ENCODE results near the gene OLFM2. TPM values are rescaled to one million over a fixed set of nuclear protein-coding genes. Genes with fewer than 3 reads are reported as not detected.

Gene OLFM2
- total RNA-seq, 1 experiment from 2014 or later = 75.6 TPM

DNA sequence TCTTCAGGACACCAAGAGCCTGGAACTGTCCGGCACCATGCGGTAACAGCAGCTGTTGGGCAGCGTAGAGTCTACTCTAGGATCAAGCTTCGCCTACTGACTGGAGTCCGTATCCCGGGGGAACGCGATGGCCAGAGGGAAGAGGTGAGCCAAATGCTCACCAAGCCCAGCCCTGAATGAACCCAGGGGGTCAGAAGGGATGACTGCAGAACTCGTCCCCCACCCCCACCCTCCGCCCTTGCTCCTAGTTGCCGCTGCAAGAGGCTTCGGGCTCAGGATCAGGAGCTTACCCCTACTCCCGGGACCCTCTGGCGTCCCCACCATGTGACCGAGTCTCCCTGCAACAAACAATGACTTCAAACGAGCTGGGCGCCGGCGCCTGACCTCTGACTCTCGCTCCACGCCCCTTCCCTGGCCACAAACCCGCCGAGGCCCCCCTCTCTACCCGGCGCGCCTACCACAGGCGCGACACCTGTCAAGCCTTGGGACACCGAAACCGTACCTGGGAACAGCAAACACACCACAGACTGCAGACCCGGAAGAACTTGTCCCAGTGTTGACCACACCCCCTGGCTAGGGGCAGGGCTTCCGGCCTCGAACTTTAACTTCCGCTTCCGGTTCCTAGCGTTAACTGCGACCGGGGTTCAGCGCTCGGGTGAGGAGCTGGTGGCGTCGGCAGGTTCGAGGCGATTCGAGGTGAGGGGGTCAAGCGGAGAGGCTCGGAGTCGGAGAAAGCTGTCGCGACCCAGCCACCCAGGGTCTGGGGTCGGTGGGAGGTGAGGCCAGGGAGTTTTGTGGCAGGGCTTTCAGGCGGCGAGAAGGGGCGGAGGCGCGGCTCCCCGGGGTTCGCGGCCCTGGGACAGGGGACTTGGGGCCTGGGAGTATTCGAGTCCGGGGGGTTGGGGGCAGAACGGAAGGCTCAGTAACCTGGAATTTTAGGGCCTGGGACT, 108.8 kb downstream of the OLFM2 start, which contains the start of gene UBL5:
Gene UBL5, plus strand, starts transcription at position 630 of the 950 bp plus-strand sequence. CDS start 420 bp downstream, outside the sequence.
- Histone ChIP-seq H3T11ph (ENCODE audit: low read length) (no peak within 1 kb of the TSS), H3K23me2 (ENCODE audit: insufficient read length, low read depth, low read length, poor library complexity, severe bottlenecking) (peaks cover 12% of the 10 kb centered on the region), H3K9me3 (ENCODE audit: control insufficient read depth, low read depth, low read length) (no peaks in the 10 kb centered on the region), H3K79me1 (ENCODE audit: insufficient read depth, low read depth, low read length, poor library complexity, severe bottlenecking) (peaks cover 14% of the 10 kb centered on the region), H3K56ac (ENCODE audit: insufficient read length, low read depth, low read length) (no peak within 1 kb of the TSS), H2BK15ac (ENCODE audit: low read depth, low read length) (no peak within 1 kb of the TSS), H4K91ac (ENCODE audit: insufficient read length, low read depth, low read length) (no peak within 1 kb of the TSS), H3K18ac (ENCODE audit: insufficient read length, low read depth, low read length) (no peak within 1 kb of the TSS), H3K79me2 (ENCODE audit: insufficient read depth, low read length) (peaks cover 16% of the 10 kb centered on the region; the same call in 1 of the 2 replicates), H2BK12ac (ENCODE audit: insufficient read length, low read depth, low read length) (no peak within 1 kb of the TSS), H3K4ac (ENCODE audit: low read depth, low read length) (no peak within 1 kb of the TSS), H3K4me1 (ENCODE audit: insufficient read depth, low read length) (no peaks in the 10 kb centered on the region), H2AK5ac (ENCODE audit: insufficient read length, low read length) (no peak within 1 kb of the TSS), H2BK5ac (ENCODE audit: insufficient read length, low read length) (no peak within 1 kb of the TSS), H3K23ac (ENCODE audit: insufficient read length, low read depth, low read length) (no peak within 1 kb of the TSS), H4K20me1 (ENCODE audit: control insufficient read depth, insufficient read depth, insufficient read length) (peaks cover 3% of the 10 kb centered on the region), H3K9ac (ENCODE audit: extremely low read depth, insufficient read length, low read length) (peak within 1 kb of the TSS; percentile 87), H3K27me3 (ENCODE audit: insufficient read depth, low read length) (no peaks in the 10 kb centered on the region), H3K4me2 (ENCODE audit: insufficient read depth, insufficient read length, low read length) (peak within 1 kb of the TSS; percentile 94), H2BK120ac (ENCODE audit: low read depth, low read length, poor library complexity, severe bottlenecking) (no peak within 1 kb of the TSS), H2BK20ac (ENCODE audit: low read depth, low read length, poor library complexity, severe bottlenecking) (no peak within 1 kb of the TSS), H2AFZ (ENCODE audit: low read length) (no peak within 1 kb of the TSS), H3K14ac (ENCODE audit: insufficient read depth, low read length) (peak within 1 kb of the TSS; percentile 77), H4K5ac (ENCODE audit: insufficient read length, low read depth, low read length) (no peak within 1 kb of the TSS), H3K27ac (ENCODE audit: insufficient read length, low read depth, low read length) (no peak within 1 kb of the TSS), H4K8ac (replicated peaks; ENCODE audit: insufficient read length, low read depth, low read length) (no peak within 1 kb of the TSS)
- DNase-seq = peak; percentile 94
- peak within 1 kb of the TSS; percentile 98 to 99 (median 99) for H3K27ac Mint-ChIP-seq
- H3K36me3 Mint-ChIP-seq (ENCODE audit: insufficient read depth in 1 of 3, low read depth in 3 of 3) = peaks cover 18 to 21% (median 20%) of the 10 kb centered on the region in 3 experiments
- TF ChIP-seq, protein P1, sequence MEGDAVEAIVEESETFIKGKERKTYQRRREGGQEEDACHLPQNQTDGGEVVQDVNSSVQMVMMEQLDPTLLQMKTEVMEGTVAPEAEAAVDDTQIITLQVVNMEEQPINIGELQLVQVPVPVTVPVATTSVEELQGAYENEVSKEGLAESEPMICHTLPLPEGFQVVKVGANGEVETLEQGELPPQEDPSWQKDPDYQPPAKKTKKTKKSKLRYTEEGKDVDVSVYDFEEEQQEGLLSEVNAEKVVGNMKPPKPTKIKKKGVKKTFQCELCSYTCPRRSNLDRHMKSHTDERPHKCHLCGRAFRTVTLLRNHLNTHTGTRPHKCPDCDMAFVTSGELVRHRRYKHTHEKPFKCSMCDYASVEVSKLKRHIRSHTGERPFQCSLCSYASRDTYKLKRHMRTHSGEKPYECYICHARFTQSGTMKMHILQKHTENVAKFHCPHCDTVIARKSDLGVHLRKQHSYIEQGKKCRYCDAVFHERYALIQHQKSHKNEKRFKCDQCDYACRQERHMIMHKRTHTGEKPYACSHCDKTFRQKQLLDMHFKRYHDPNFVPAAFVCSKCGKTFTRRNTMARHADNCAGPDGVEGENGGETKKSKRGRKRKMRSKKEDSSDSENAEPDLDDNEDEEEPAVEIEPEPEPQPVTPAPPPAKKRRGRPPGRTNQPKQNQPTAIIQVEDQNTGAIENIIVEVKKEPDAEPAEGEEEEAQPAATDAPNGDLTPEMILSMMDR (conservative IDR thresholded peaks at IDR 0.05) = no peak
- H3K9me3 Mint-ChIP-seq = peaks cover 0 to 5% of the 10 kb centered on the region in 2 experiments; a peak in 2 of 5 replicates
- H3K4me1 Mint-ChIP-seq = peaks cover 6 to 14% of the 10 kb centered on the region in 2 experiments
- peak within 1 kb of the TSS; percentile 100 for H3K4me3 Mint-ChIP-seq
- no peaks in the 10 kb centered on the region for H3K27me3 Mint-ChIP-seq (ENCODE audit: low read depth)
- WGBS (ENCODE audit: extremely low coverage, insufficient read length, low lambda C conversion rate) = no CpG with 5 or more reads among the region's 62 CpGs
